ENCODE data around the gene ASIC5.

ASIC5 gene

GRCh38 chr4:155908187-155909139, 42.4 kb upstream of the ASIC5 start:
- Histone ChIP-seq H3K27ac (ENCODE audit: low read length, poor library complexity, severe bottlenecking) (no peak overlapping the region), H2AFZ (ENCODE audit: low read depth, low read length) (no peak overlapping the region), H3K18ac (ENCODE audit: low read depth in 1 of 2, low read length in 2 of 2) (peak overlapping the region; percentile 46 to 88), H3K4ac (ENCODE audit: low read depth in 1 of 2, low read length in 2 of 2) (peak overlapping the region in 1 of 2 experiments; percentile 47), H2BK12ac (ENCODE audit: low read length in 2 of 2) (peak overlapping the region; percentile 28 to 99), H3K4me1 (ENCODE audit: control insufficient read depth, insufficient read depth, low read depth, low read length) (no peaks in the 10 kb centered on the region), H2AK5ac (ENCODE audit: low read length, severe bottlenecking) (no peak overlapping the region), H3K9ac (ENCODE audit: low read length) (no peak overlapping the region), H3K79me1 (replicated peaks; ENCODE audit: low read length, poor library complexity, severe bottlenecking) (no peaks in the 10 kb centered on the region), H3K27me3 (ENCODE audit: control insufficient read depth in 1 of 2, insufficient read depth in 1 of 2, low read length in 2 of 2) (no peaks in the 10 kb centered on the region), H3K23ac (ENCODE audit: low read length in 2 of 2) (no peak overlapping the region), H3K9me3 (ENCODE audit: control insufficient read depth, low read length) (no peaks in the 10 kb centered on the region), H3K36me3 (ENCODE audit: control insufficient read depth in 1 of 2, insufficient read depth in 2 of 2, low read depth in 1 of 2, low read length in 2 of 2) (no peaks in the 10 kb centered on the region), H3K4me2 (ENCODE audit: low read length, poor library complexity, severe bottlenecking) (no peak overlapping the region), H2BK15ac (ENCODE audit: low read depth, poor library complexity, severe bottlenecking) (no peak overlapping the region), H3K4me3 (ENCODE audit: insufficient read depth in 1 of 2, low read depth in 1 of 2, low read length in 2 of 2) (no peak overlapping the region), H2BK120ac (ENCODE audit: low read depth, low read length) (no peak overlapping the region), H4K91ac (ENCODE audit: low read length) (peak overlapping the region; percentile 62), H2BK5ac (ENCODE audit: low read depth, low read length, poor library complexity, severe bottlenecking) (no peak overlapping the region), H4K8ac (ENCODE audit: low read length) (no peak overlapping the region), H3K14ac (ENCODE audit: low read length in 2 of 2) (no peak overlapping the region)
- no peak for DNase-seq
- WGBS: 89% methylated on average over 4 of the region's 4 CpGs

- no CpG with 5 or more reads among the region's 1 CpG for WGBS
- H4K8ac ChIP-seq (ENCODE audit: low read length): no peak overlapping the region
Measured at GRCh38 chr4:155907556-155907955, 41.5 kb upstream of the ASIC5 start.

GRCh38 chr4:155906554-155907247, 40.6 kb upstream of the ASIC5 start:
- Histone ChIP-seq H3K27ac (ENCODE audit: low read length, poor library complexity, severe bottlenecking) (no peak overlapping the region), H2BK5ac (ENCODE audit: low read depth, low read length, poor library complexity, severe bottlenecking) (no peak overlapping the region), H2BK15ac (ENCODE audit: low read depth, poor library complexity, severe bottlenecking) (no peak overlapping the region), H3K9ac (ENCODE audit: low read length) (peak overlapping the region; percentile 86), H3K23ac (ENCODE audit: low read length in 2 of 2) (no peak overlapping the region), H2BK120ac (ENCODE audit: low read depth, low read length) (no peak overlapping the region), H3K79me1 (replicated peaks; ENCODE audit: low read length, poor library complexity, severe bottlenecking) (no peaks in the 10 kb centered on the region), H3K4me3 (ENCODE audit: insufficient read depth in 1 of 2, low read depth in 1 of 2, low read length in 2 of 2) (peak overlapping the region in 1 of 2 experiments; percentile 20), H3K9me3 (ENCODE audit: control insufficient read depth, low read length) (no peaks in the 10 kb centered on the region), H3K4me2 (ENCODE audit: low read length, poor library complexity, severe bottlenecking) (no peak overlapping the region), H4K91ac (ENCODE audit: low read length) (no peak overlapping the region), H3K14ac (ENCODE audit: low read length in 2 of 2) (no peak overlapping the region), H2BK12ac (ENCODE audit: low read length in 2 of 2) (no peak overlapping the region), H3K4me1 (ENCODE audit: control insufficient read depth, insufficient read depth, low read depth, low read length) (no peaks in the 10 kb centered on the region), H2AK5ac (ENCODE audit: low read length, severe bottlenecking) (no peak overlapping the region), H2AFZ (ENCODE audit: low read depth, low read length) (no peak overlapping the region), H4K8ac (ENCODE audit: low read length) (no peak overlapping the region), H3K18ac (ENCODE audit: low read depth in 1 of 2, low read length in 2 of 2) (no peak overlapping the region), H3K27me3 (ENCODE audit: control insufficient read depth in 1 of 2, insufficient read depth in 1 of 2, low read length in 2 of 2) (no peaks in the 10 kb centered on the region), H3K36me3 (ENCODE audit: control insufficient read depth in 1 of 2, insufficient read depth in 2 of 2, low read depth in 1 of 2, low read length in 2 of 2) (no peaks in the 10 kb centered on the region), H3K4ac (ENCODE audit: low read depth in 1 of 2, low read length in 2 of 2) (no peak overlapping the region)
- 65% methylated on average over 4 of the region's 6 CpGs for WGBS
- peak; percentile 95 for DNase-seq

More at GRCh38 chr4:155907556-155907955, 41.5 kb upstream of the ASIC5 start:
- Histone ChIP-seq H3K23ac (ENCODE audit: low read length in 2 of 2) (no peak overlapping the region), H2BK12ac (ENCODE audit: low read length in 2 of 2) (no peak overlapping the region), H3K4me2 (ENCODE audit: low read length, poor library complexity, severe bottlenecking) (no peak overlapping the region), H2BK120ac (ENCODE audit: low read depth, low read length) (no peak overlapping the region), H2BK15ac (ENCODE audit: low read depth, poor library complexity, severe bottlenecking) (no peak overlapping the region), H3K27me3 (ENCODE audit: control insufficient read depth in 1 of 2, insufficient read depth in 1 of 2, low read length in 2 of 2) (no peaks in the 10 kb centered on the region), H3K4me3 (ENCODE audit: insufficient read depth in 1 of 2, low read depth in 1 of 2, low read length in 2 of 2) (peak overlapping the region in 1 of 2 experiments; percentile 8), H3K9ac (ENCODE audit: low read length) (peak overlapping the region; percentile 86), H2AFZ (ENCODE audit: low read depth, low read length) (no peak overlapping the region), H3K36me3 (ENCODE audit: control insufficient read depth in 1 of 2, insufficient read depth in 2 of 2, low read depth in 1 of 2, low read length in 2 of 2) (no peaks in the 10 kb centered on the region), H3K4ac (ENCODE audit: low read depth in 1 of 2, low read length in 2 of 2) (no peak overlapping the region), H3K27ac (ENCODE audit: low read length, poor library complexity, severe bottlenecking) (no peak overlapping the region), H4K91ac (ENCODE audit: low read length) (no peak overlapping the region), H3K79me1 (replicated peaks; ENCODE audit: low read length, poor library complexity, severe bottlenecking) (no peaks in the 10 kb centered on the region), H2BK5ac (ENCODE audit: low read depth, low read length, poor library complexity, severe bottlenecking) (no peak overlapping the region), H3K9me3 (ENCODE audit: control insufficient read depth, low read length) (no peaks in the 10 kb centered on the region), H3K18ac (ENCODE audit: low read depth in 1 of 2, low read length in 2 of 2) (no peak overlapping the region), H3K14ac (ENCODE audit: low read length in 2 of 2) (no peak overlapping the region), H3K4me1 (ENCODE audit: control insufficient read depth, insufficient read depth, low read depth, low read length) (no peaks in the 10 kb centered on the region), H2AK5ac (ENCODE audit: low read length, severe bottlenecking) (no peak overlapping the region)
- peak; percentile 9 for DNase-seq

DNA sequence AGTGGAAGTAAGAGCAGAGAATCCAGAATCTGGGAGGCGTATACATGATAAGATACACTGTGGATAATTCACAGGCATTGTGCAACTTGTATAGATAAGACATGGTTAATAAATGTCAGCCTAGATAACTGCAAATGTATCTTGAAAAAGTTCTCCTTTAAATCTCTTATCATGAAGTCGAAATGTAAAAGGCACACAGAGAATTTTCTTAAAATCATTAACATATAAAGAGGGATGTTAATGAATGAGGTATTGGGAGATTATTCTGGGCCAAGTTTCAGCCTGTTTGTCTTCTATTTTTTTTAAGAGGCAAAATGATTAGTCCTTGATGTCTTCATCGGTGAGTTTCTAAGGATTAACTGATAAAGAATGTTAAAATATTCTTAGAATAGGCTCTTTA, 38.3 kb upstream of the ASIC5 start:
- Histone ChIP-seq H3K27me3 (ENCODE audit: control insufficient read depth in 1 of 2, insufficient read depth in 1 of 2, low read length in 2 of 2) (no peaks in the 10 kb centered on the region), H3K23ac (ENCODE audit: low read length in 2 of 2) (no peak overlapping the region), H3K4me2 (ENCODE audit: low read length, poor library complexity, severe bottlenecking) (no peak overlapping the region), H3K27ac (ENCODE audit: low read length, poor library complexity, severe bottlenecking) (no peak overlapping the region), H3K36me3 (ENCODE audit: control insufficient read depth in 1 of 2, insufficient read depth in 2 of 2, low read depth in 1 of 2, low read length in 2 of 2) (no peaks in the 10 kb centered on the region), H3K14ac (ENCODE audit: low read length in 2 of 2) (no peak overlapping the region), H3K79me1 (replicated peaks; ENCODE audit: low read length, poor library complexity, severe bottlenecking) (no peaks in the 10 kb centered on the region), H2AFZ (ENCODE audit: low read depth, low read length) (no peak overlapping the region), H3K4me1 (ENCODE audit: control insufficient read depth, insufficient read depth, low read depth, low read length) (no peaks in the 10 kb centered on the region), H2BK15ac (ENCODE audit: low read depth, poor library complexity, severe bottlenecking) (no peak overlapping the region), H2BK12ac (ENCODE audit: low read length in 2 of 2) (no peak overlapping the region), H2BK5ac (ENCODE audit: low read depth, low read length, poor library complexity, severe bottlenecking) (no peak overlapping the region), H2AK5ac (ENCODE audit: low read length, severe bottlenecking) (no peak overlapping the region), H3K18ac (ENCODE audit: low read depth in 1 of 2, low read length in 2 of 2) (no peak overlapping the region), H2BK120ac (ENCODE audit: low read depth, low read length) (no peak overlapping the region), H3K4me3 (ENCODE audit: insufficient read depth in 1 of 2, low read depth in 1 of 2, low read length in 2 of 2) (no peak overlapping the region), H3K4ac (ENCODE audit: low read depth in 1 of 2, low read length in 2 of 2) (no peak overlapping the region), H4K91ac (ENCODE audit: low read length) (no peak overlapping the region), H3K9me3 (ENCODE audit: control insufficient read depth, low read length) (no peaks in the 10 kb centered on the region), H4K8ac (ENCODE audit: low read length) (no peak overlapping the region), H3K9ac (ENCODE audit: low read length) (no peak overlapping the region)
- 82% methylated on average over 2 of the region's 3 CpGs for WGBS
- no peak for DNase-seq
